GM21717 (cell line): ENCODE data around the gene THBS2.
"Not testable (repeated sequence)": the region's sequence is repeated elsewhere in the genome, so short reads cannot be mapped to it uniquely, and the experiment has no call there.

Source experiments
- ATAC-seq: cut with Tn5 transposase; IDR thresholded peaks from one replicate; pipeline ENCODE4 v1.9.1; 2021; ENCODE audit warnings: mild to moderate bottlenecking, moderate library complexity; ENCODE audit not compliant: unreplicated experiment

Gene THBS2

DNA sequence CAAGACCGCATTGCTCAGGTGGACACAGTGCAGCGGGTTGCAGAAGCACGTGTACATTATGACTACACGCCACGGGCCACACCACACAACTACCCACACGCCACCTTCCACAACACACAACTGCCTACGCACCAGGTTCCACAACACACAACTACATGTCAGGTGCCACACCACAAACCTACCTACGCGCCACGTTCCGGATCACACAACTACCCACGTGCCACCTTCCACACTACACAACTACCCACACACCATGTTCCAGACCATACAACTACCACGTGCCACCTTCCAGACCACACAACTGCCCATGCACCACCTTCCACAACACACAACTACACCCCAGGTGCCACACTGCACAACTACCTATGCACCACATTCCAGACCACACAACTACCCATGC lies 20.5 kb downstream of the THBS2 start:
- ATAC-seq = no peak

DNA sequence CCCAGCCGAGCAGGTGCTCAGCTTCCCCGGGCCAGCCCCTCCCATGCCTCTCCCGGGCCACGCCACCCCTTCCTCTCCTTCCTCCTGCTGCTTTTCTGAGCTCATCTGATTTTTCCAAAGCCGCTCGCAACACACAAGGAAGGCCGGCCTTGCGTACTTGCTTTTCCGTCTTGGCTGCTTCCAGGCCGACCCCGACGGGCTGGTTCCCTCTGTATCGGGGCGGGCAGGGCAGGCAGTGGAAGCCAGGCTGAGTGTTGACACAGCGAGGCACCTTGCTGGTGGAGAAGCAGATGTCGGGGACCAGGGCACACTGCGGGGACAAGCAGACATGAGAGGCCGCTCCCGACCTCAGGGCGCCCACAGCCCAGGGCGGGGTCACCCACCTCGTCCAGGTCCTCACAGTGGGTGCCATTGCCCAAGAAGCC lies 21.1 kb downstream of the THBS2 start:
- ATAC-seq = no peak

DNA sequence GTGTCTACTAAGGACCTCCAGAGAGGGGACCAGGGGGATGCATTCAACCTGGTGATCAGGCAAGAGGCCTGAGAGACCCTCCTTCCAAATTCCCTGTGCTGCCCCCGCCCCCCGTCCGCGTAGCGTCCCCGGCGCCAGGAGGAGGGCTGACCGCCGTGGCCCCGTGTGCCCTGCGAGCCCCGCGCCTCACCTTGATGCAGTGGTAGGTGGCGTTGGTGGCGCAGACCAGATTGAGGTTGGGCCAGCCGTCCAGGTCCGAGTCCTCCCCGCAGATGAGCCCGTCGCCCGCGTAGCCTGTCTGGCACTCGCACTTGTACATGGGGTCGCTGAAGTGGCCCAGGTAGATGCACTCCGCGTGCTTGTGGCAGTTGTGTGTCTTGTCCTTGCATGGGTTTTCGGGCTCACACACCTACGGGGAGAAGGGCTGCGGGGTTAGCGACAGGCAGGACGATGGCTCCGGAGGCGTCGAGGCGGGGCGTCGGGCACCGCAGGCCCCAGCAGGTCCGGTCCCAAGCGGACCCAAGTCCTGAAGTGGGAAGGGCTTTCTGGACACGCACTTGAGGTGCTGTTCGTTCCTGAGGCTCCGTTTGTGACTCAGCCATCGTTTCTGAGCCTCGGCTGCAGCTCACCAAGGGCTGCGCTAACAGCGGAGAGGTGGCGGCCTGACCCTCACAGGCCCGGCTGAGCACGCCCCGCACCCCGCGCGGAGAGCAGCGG lies 21.7 kb downstream of the THBS2 start:
- ATAC-seq = no peak

DNA sequence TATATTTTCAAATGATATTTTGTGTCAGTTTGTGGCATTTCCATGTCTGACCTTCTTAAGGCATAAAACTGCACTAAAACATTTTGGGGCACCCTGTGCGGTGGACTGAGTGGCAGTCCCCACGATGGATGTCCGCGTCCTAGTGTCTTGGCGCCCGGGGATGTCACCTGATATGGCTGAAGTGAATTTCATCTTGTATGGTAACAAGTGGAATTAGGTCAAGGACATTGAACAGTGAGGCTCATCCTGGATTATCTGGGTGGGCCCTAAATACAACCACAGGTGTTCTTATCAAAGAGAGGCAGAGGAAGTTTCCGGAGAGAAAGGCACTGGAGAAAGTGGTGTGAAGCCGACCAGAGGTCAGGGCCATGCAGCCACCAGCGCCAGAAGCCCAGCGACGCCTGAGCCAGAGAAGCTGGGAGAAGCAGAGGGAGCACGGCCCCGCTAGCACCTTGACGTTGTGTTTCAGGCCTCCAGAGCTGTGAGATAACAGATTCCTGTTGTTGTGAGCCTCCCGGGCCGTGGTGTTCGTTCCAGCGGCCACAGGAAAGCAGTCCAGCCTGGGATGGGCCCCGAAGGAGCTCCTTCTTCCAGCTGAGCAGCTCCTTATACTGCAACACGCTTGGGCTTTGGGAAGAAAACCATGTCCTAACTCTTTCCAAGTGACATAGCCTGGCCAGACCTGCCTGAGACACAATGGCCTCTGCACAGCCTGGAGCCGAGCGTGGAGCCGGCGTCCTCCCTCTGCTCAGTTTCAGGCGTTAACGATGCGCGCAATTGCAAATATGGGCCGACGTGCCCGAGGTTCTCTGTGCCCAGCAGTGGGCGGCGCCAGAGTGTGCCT lies 22.5 kb downstream of the THBS2 start:
- no peak for ATAC-seq

DNA sequence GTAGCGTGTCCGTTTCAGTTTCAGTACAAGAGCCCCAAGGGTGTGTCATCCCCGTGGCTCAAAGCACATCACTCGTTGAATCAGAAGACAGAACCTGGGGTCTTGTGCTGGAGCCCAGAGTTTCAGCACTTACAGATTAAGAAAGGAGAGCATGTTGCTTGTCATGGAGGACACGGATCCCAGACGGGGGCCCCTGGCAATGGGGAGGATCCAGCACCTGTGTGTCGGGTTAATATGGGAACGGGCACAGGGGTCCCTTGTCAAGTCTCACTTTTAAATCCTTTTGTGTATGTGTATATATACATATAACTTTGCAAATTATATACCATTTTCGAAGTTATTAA lies 23.4 kb downstream of the THBS2 start:
- ATAC-seq = no peak

- no peak for ATAC-seq
These were observed 23.9 kb downstream of the THBS2 start for GRCh38 chr6:169229615-169230321.

DNA sequence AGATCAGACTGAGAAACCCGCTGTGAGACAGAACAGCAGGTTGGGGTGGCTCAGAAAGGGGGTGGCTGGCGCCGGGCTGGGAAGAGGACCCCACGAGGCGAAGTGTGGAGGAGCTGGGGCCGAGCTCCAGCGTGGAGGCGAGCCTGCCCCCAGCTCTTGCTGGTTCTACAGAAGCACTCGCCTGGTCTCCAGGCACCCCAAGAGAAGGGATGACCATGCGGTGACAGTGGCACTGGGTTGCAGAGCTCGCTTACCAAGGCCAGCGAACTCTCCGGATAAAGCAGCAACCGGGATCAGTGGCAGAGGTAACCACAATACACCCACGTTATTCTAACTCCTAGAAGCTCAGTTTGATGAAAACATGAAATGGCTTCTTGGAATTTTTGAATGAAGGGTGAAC lies 26.5 kb downstream of the THBS2 start:
- ATAC-seq = no peak

GRCh38 chr6:169225887-169226286 lies 27.8 kb downstream of the THBS2 start:
- no peak for ATAC-seq

DNA sequence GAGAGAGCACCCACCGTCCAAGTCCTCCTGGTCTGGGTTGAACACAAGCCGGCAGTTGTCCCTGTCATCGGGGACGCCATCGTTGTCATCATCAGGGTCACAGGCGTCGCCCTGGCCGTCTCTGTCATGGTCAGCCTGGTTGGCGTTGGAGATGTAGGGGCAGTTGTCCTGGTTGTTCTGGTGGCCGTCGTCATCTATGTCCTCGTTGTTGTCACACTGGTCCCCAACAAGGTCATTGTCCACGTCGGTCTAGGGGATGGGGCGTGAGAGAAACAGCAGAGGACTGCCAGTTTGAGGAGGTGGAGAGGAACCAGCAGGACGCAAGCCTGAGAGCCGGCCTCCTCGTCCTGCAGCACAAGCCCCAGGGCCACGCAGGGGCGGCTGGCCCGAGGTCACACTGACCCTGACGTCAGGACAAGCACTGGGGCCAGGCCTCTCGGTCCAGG lies 28.5 kb downstream of the THBS2 start:
- no peak for ATAC-seq

GRCh38 chr6:169224716-169225115 lies 28.9 kb downstream of the THBS2 start:
- ATAC-seq = no peak

DNA sequence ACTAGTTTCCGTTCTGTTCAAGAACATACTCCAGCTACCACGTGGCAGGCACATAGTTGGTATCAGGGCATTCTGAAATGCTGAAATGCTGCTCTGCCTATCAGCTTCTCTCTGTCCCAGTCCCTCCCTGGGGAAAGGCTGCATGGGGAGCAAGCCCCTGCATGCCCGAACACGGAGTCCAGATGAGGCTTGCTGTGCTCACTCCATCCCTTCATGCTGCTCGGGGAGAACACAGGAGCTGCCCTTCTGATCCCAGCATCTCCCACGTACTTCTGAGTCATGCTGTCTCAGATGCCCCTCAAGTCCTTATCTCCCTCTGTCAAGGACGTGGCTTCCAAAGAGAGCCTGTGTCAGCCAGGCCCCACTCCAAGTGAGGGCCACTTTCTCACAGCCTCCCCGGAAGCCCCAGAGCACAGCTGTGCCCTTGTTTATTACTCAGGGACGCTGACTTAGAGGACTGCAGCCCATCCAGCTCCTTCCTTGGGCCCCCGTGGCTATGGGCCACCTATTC lies 29.4 kb downstream of the THBS2 start:
- ATAC-seq = no peak

DNA sequence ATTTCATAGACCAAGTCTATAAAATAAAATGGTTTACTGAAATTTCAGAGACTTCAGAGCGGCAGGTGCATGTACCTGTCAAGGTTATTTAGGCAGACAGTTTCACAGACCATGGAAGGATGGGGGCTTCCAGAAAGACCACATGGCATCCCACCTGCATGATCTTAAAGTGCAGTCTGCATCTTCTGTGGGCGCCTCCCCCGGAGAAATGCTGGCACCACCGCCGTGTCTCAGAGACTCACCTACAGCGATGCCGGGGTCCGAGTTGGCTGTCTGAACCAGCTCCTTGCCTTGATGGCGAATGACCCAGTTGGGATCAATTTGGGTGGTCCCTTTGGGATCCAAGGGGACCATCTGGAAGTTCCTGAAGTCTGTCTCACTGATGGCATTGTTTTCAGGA lies 30.6 kb downstream of the THBS2 start:
- no peak for ATAC-seq

- no peak for ATAC-seq
These were observed 31.5 kb downstream of the THBS2 start for GRCh38 chr6:169222126-169222525.

DNA sequence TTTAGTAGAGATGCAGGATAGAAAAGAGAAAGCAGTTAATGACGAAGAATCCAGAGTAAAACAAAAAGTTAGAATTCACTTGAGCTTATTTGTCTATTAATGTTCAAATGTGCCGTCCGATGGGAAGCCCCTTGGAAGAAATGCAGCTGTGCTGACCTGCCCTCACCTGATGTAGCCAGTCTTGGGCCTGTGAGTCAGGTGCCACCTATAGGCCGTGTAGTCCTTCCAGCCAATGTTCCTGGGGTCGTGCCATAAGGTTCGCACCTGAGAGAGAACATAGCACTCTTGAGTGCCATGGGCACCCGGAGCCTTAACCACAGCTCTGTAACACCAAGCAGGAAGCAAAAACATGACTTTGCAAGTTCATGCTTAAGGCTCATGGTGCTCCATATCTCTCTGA lies 32.4 kb downstream of the THBS2 start:
- no peak for ATAC-seq

GRCh38 chr6:169220068-169220964 lies 33.3 kb downstream of the THBS2 start:
- no peak for ATAC-seq

- no peak for ATAC-seq
These were observed 35.7 kb downstream of the THBS2 start for GRCh38 chr6:169217972-169218371.

- no peak for ATAC-seq
These were observed 36.8 kb downstream of the THBS2 start for GRCh38 chr6:169216830-169217229.

- ATAC-seq = no peak
These were observed 38.4 kb downstream of the THBS2 start for GRCh38 chr6:169215201-169215681.

DNA sequence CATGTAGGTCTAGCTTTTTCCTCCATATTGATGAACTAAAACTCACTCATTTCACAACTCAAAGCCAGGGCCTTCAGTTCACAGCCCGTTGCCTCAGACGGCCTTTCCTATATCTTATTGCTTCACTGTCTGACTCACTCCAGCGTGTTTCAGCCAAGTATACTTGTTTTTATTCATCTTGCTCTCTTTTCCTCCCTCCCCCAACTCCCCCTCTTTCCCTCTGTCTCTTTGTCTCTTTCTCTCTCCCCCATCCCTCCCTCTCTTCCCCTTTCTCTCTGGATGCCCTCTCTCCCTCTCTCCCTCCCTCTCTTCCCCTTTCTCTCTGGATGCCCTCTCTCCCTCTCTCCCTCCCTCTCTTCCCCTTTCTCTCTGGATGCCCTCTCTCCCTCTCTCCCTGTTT lies 38.9 kb downstream of the THBS2 start:
- ATAC-seq = not testable (repeated sequence)

GRCh38 chr6:169213814-169214520 lies 39.7 kb downstream of the THBS2 start:
- no peak for ATAC-seq
